HEK293 (cell line): ENCODE data around the gene TLX3.

Experiments
- CTCF ChIA-PET: fragments of 350-600 bp; formaldehyde crosslinking; extraction: SDS; loops from one replicate; lab custom pipeline; 2021; ENCODE audit warnings: antibody characterized with exemption; lab: Yijun Ruan, JAX
- POLR2A ChIA-PET: fragments of 300-600 bp; formaldehyde crosslinking; extraction: SDS; loops from one replicate; lab custom pipeline; 2020; ENCODE audit warnings: antibody characterized with exemption, inconsistent platforms; lab: Yijun Ruan, JAX
- H3K27ac ChIP-seq: fragments of 200-500 bp; sonication (Bioruptor generic); 2 replicates; pipeline ENCODE4 v1.5.1; 2014; ENCODE audit warnings: low read depth, low read length, control low read depth, inconsistent platforms; ENCODE audit errors: extremely low read depth
- H3K36me3 ChIP-seq, 2 experiments: fragments of 200-500 bp in 1 of 2; sonication (Bioruptor generic) in 1 of 2; 1 replicate in 1 of 2; 2 replicates in 1 of 2; pipeline ENCODE4 v1.5.1; 2014 to 2017; ENCODE audit warnings: inconsistent platforms in 2 of 2, low read length in 2 of 2; ENCODE audit not compliant: control insufficient read depth in 2 of 2, insufficient read depth in 1 of 2
- H3K4me1 ChIP-seq: fragments of 200-500 bp; sonication (Bioruptor generic); 2 replicates; pipeline ENCODE4 v1.5.1; 2014; ENCODE audit warnings: mild to moderate bottlenecking, low read length, inconsistent platforms; ENCODE audit not compliant: control insufficient read depth, insufficient read depth
- H3K4me3 ChIP-seq: 2 replicates; pipeline ENCODE4 v1.5.1; 2011; ENCODE audit warnings: low read depth, mild to moderate bottlenecking, control low read depth, low read length, moderate library complexity
- H3K9me3 ChIP-seq: fragments of 200-500 bp; sonication (Bioruptor generic); 2 replicates; pipeline ENCODE4 v1.5.1; 2014; ENCODE audit warnings: low read depth, low read length, inconsistent platforms; ENCODE audit not compliant: control insufficient read depth, insufficient read depth
- EGR2 ChIP-seq: fragments of 450-650 bp; formaldehyde crosslinking; IDR thresholded peaks from 2 replicates; pipeline ENCODE4 v1.5.1; 2016; ENCODE audit warnings: low read depth, missing biosample characterization, missing genetic modification characterization
- IKZF3 ChIP-seq: fragments of 450-650 bp; IDR thresholded peaks from 2 replicates; pipeline ENCODE4 v1.5.0; 2018; ENCODE audit warnings: missing biosample characterization, mild to moderate bottlenecking, missing genetic modification characterization, moderate library complexity
- KLF10 ChIP-seq: fragments of 450-650 bp; IDR thresholded peaks from 2 replicates; pipeline ENCODE4 v1.5.1; 2018; ENCODE audit warnings: missing biosample characterization, mild to moderate bottlenecking, missing genetic modification characterization
- OSR2 ChIP-seq: fragments of 450-650 bp; formaldehyde crosslinking; IDR thresholded peaks from 2 replicates; pipeline ENCODE4 v1.5.1; 2016; ENCODE audit warnings: missing biosample characterization, missing genetic modification characterization
- RBAK ChIP-seq: fragments of 450-650 bp; formaldehyde crosslinking; IDR thresholded peaks from 2 replicates; pipeline ENCODE4 v1.5.1; 2016; ENCODE audit warnings: missing biosample characterization, missing genetic modification characterization
- REST ChIP-seq: fragments of 450-650 bp; formaldehyde crosslinking; IDR thresholded peaks from 2 replicates; pipeline ENCODE4 v1.5.1; 2016; ENCODE audit warnings: missing biosample characterization, missing genetic modification characterization
- WT1 ChIP-seq: fragments of 450-650 bp; formaldehyde crosslinking; IDR thresholded peaks from 2 replicates; pipeline ENCODE4 v1.5.1; 2016; ENCODE audit warnings: missing biosample characterization, missing genetic modification characterization
- ZBTB11 ChIP-seq: fragments of 450-650 bp; formaldehyde crosslinking; conservative IDR thresholded peaks from 2 replicates; pipeline ENCODE4 v1.5.1; 2016; ENCODE audit warnings: low read depth, missing biosample characterization, missing genetic modification characterization
- ZBTB21 ChIP-seq: fragments of 450-650 bp; formaldehyde crosslinking; IDR thresholded peaks from 2 replicates; pipeline ENCODE4 v1.5.1; 2017; ENCODE audit warnings: missing biosample characterization, missing genetic modification characterization
- ZNF114 ChIP-seq: fragments of 450-650 bp; formaldehyde crosslinking; IDR thresholded peaks from 2 replicates; pipeline ENCODE4 v1.5.0; 2017; ENCODE audit warnings: missing biosample characterization, missing genetic modification characterization
- ZNF2 ChIP-seq: fragments of 450-650 bp; formaldehyde crosslinking; IDR thresholded peaks from 2 replicates; pipeline ENCODE4 v1.5.1; 2016; ENCODE audit warnings: missing biosample characterization, missing genetic modification characterization
- ZNF391 ChIP-seq: fragments of 450-650 bp; formaldehyde crosslinking; IDR thresholded peaks from 2 replicates; pipeline ENCODE4 v1.5.1; 2016; ENCODE audit warnings: low read depth, missing biosample characterization, missing genetic modification characterization, borderline replicate concordance
- ZNF433 ChIP-seq: fragments of 450-650 bp; formaldehyde crosslinking; IDR thresholded peaks from 2 replicates; pipeline ENCODE4 v1.5.1; 2016; ENCODE audit warnings: missing biosample characterization, missing genetic modification characterization, low read depth
- ZNF48 ChIP-seq: fragments of 450-650 bp; formaldehyde crosslinking; IDR thresholded peaks from 2 replicates; pipeline ENCODE4 v1.5.1; 2016; ENCODE audit warnings: missing biosample characterization, missing genetic modification characterization
- ZNF544 ChIP-seq: fragments of 450-650 bp; formaldehyde crosslinking; IDR thresholded peaks from 2 replicates; pipeline ENCODE4 v1.5.0; 2017; ENCODE audit warnings: missing biosample characterization, missing genetic modification characterization
- ZNF558 ChIP-seq: fragments of 450-650 bp; formaldehyde crosslinking; IDR thresholded peaks from 2 replicates; pipeline ENCODE4 v1.5.1; 2016; ENCODE audit warnings: missing biosample characterization, missing genetic modification characterization
- ZNF654 ChIP-seq: fragments of 450-650 bp; formaldehyde crosslinking; IDR thresholded peaks from 2 replicates; pipeline ENCODE4 v1.5.1; 2016; ENCODE audit warnings: low read depth, missing biosample characterization, missing genetic modification characterization
- ZNF677 ChIP-seq: fragments of 450-650 bp; IDR thresholded peaks from 2 replicates; pipeline ENCODE4 v1.5.0; 2018; ENCODE audit warnings: missing biosample characterization, mild to moderate bottlenecking, missing genetic modification characterization, moderate library complexity
- ZXDB ChIP-seq: fragments of 450-650 bp; formaldehyde crosslinking; IDR thresholded peaks from 2 replicates; pipeline ENCODE4 v1.5.1; 2016; ENCODE audit warnings: missing biosample characterization, missing genetic modification characterization

TLX3 gene

GRCh38 chr5:171342362-171343111 is 33.5 kb downstream of the TLX3 start:
- ChIA-PET POLR2A (interaction anchor here (0.5 to 1.0 kb wide), 3 partner anchors 40 to 45 kb away, joined by 3 read pairs; partner anchors contain the start of gene NPM1), CTCF (interaction anchor here (0.5 to 6.5 kb wide), 40 partner anchors 8 to 929 kb away, joined by 3 to 101 read pairs (median 4); no protein-coding TSS in a partner anchor)
- Histone ChIP-seq H3K4me3 (no peak overlapping the region), H3K4me1 (no peaks in the 10 kb centered on the region), H3K9me3 (no peaks in the 10 kb centered on the region), H3K27ac (no peak overlapping the region), H3K36me3 (no peaks in the 10 kb centered on the region)
- TF ChIP-seq ZNF558 (tag by site-specific recombination) (no peak), ZNF433 (tag by site-specific recombination) (no peak), ZNF48 (no peak), ZXDB (tag by site-specific recombination) (no peak), ZNF114 (tag by site-specific recombination) (no peak), KLF10 (tag by site-specific recombination) (no peak), ZNF654 (peak; percentile 75), ZNF2 (0 out of 2 replicates have a peak, but pooled peaks have one; percentile 46)

GRCh38 chr5:171344936-171345608 is 36.0 kb downstream of the TLX3 start:
- TF ChIP-seq ZNF677 (tag by site-specific recombination) (no peak), IKZF3 (tag by site-specific recombination) (no peak), WT1 (no peak), ZBTB21 (tag by site-specific recombination) (no peak), ZNF391 (tag by site-specific recombination) (no peak), ZBTB11 (tag by site-specific recombination) (no peak), RBAK (no peak), EGR2 (tag by site-specific recombination) (no peak), REST (tag by site-specific recombination) (no peak), OSR2 (no peak), ZNF544 (tag by site-specific recombination) (no peak)
- TF ChIP-seq, all 188 proteins: peak for 0
- POLR2A ChIA-PET = no interaction called here
- CTCF ChIA-PET = interaction anchor here (0.6 to 6.5 kb wide), 6 partner anchors 11 to 194 kb away, joined by 3 to 101 read pairs (median 7); no protein-coding TSS in a partner anchor
- H3K4me3 ChIP-seq = no peak overlapping the region
- H3K27ac ChIP-seq = no peak overlapping the region
- H3K9me3 ChIP-seq = no peaks in the 10 kb centered on the region
- H3K4me1 ChIP-seq = no peaks in the 10 kb centered on the region
- H3K36me3 ChIP-seq = no peaks in the 10 kb centered on the region
